GM21619 (cell line): ENCODE results near the gene ZSCAN18.
"Not testable (repeated sequence)": the region's sequence is repeated elsewhere in the genome, so short reads cannot be mapped to it uniquely, and the experiment has no call there.

Source experiments
- ATAC-seq: cut with Tn5 transposase; IDR thresholded peaks from one replicate; pipeline ENCODE4 v1.9.1; 2021; ENCODE audit not compliant: unreplicated experiment

ZSCAN18 gene, protein sequence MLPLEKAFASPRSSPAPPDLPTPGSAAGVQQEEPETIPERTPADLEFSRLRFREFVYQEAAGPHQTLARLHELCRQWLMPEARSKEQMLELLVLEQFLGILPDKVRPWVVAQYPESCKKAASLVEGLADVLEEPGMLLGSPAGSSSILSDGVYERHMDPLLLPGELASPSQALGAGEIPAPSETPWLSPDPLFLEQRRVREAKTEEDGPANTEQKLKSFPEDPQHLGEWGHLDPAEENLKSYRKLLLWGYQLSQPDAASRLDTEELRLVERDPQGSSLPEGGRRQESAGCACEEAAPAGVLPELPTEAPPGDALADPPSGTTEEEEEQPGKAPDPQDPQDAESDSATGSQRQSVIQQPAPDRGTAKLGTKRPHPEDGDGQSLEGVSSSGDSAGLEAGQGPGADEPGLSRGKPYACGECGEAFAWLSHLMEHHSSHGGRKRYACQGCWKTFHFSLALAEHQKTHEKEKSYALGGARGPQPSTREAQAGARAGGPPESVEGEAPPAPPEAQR

DNA sequence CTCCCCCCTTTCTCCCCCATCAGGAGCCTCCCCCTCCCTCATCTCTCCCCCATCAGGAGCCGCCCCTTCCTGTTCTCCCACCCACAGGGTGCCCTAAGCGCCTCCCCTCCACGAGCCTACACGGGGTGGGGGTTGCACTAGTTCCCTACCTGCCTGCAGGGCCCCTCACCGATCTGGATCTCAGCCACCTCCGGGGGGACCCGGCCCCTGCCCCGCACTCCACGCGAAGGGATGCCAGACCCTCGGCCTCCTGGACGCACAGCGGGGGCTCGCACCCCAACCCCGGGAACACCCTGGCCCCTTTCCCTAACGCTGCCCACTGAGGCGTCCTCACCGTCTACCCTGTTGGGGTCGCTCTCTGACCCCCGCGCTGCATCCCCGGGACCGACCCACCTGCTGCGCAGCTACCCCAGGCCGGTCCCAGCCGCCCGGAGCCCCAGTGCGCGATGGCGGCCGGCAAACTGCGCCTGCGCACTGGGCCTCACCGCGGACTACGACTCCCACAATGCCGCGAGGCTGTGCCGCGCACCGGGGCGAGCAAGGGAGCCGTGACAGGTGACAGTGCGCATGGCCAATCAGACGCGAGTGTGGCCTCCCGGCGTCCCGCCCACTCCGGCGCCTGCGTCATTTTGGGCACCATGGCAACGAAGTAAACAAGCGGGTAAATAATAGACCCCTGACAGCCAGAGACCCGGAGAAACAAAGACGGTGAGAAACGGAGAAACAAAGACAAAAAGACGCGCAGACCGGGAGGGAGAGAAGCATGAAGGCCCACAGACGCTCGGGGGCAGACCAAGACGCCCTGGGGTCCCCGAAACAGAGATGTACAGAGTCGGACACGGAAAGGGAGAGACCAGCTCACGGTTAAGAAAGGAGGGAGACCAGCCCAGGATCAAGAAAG is at the start of gene ZSCAN18:
ZSCAN18 (minus strand) TSS at position 451 of the 901 bp plus-strand sequence. CDS start 7,964 bp downstream, outside the sequence.
- no peak for ATAC-seq

DNA sequence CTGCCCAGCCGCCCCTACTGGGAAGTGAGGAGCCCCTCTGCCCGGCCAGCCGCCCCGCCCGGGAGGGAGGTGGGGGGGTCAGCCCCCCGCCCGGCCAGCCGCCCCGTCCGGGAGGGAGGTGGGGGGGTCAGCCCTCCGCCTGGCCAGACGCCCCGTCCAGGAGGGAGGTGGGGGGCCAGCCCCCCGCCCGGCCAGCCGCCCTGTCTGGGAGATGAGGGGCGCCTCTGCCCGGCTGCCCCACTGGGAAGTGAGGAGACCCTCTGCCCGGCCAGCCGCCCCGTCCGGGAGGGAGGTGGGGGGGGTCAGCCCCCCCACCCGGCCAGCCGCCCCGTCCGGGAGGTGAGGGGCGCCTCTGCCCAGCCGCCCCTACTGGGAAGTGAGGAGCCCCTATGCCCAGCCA is 49.4 kb upstream of the ZSCAN18 start:
- ATAC-seq: not testable (repeated sequence)

DNA sequence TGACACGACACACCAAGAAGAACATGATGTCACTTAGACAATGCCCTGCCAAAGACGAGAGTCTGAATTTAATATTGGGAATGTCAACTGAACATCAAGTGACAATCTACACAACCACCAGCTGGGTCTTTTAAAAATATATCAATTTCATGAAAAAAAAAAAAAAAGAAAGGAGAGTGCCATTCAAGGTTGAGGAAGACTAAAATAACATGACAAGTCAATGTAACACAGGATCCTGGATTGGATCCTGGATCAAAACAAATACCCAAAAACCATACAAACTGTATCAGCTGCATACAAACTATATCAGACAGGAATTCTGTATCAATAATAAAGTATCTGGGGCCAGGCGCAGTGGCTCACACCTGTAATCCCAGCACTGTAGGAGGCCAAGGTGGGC is 47.8 kb upstream of the ZSCAN18 start:
- ATAC-seq: no peak

DNA sequence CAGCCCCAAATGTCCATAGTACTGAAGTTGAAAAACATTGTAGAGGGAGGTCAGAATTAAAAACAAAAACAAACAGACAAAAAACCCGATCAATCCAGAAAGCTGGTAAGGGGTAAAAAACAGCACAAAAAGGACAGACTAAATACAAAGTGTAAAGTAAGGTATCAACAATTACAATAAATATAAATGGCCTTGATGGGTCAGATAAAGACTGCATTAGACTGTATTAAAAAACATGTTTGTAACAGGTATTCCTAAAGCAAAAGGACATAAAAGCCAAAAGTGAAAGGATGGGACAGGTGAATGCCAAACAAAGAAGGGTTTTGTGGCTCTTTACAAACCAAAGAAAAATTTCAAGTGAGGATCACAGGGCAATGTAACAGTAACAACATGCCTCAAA is 36.2 kb upstream of the ZSCAN18 start:
- no peak for ATAC-seq

DNA sequence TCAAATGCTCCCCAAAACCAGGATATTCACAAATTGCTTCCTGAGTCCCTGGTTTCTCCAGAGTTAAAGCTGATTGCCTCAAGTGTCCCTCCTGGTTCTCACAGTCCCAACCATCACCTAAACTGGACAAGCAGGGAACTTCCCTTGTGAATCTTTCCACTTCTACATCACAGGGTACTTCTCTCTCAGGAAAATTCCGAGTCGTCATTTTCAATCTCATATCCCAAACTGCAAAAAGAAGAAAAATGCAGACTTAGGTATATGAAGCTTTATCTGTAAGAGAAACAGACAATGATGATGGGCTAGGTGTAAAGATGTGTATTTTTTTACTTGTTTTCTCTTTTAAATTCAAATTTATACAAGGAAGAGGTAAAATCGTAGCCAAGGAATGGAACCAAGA is 31.3 kb upstream of the ZSCAN18 start:
- no peak for ATAC-seq

DNA sequence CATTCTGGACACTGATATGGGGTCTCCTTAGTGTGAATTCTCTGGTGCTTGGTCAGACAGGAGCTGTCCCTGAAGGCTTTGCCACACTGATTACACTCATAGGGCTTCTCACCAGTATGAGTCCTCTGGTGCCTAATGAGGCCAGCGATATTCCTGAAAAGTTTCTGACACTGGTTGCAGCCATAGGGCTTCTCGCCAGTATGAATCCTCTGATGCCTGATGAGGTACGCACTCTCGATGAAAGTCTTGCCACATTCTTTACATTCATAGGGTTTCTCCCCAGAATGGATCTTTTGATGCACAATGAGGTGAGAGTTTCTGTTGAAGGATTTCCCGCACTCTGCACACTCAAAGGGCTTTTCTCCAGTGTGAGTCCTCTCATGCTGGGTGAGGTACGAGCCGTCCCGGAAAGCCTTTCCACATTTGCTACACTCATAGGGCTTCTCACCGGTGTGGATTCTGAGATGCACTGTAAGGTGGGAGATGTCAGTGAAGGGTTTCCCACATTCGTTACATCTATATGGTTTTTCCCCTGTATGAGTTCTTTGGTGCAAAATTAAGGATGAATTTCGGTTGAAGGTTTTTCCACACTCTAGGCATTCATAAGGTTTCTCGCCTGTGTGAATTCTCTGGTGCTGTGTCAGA is 30.1 kb upstream of the ZSCAN18 start:
- ATAC-seq: no peak

DNA sequence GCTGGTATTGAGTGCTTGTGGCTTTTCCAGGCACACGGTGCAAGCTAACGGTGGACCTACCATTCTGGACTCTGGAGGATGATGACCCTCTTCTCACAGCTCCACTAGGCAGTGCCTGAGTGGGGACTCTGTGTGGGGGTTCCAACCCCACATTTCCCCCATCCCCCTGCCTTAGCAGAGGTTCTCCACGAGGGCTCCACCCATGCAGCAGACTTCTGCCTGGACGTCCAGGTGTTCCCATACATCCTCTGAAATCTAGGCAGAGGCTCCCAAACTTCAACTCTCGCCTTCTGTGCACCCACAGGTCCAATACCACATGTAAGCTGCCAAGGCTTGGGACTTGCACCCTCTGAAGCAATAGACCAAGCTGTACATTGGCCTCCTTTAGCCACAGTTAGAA is 25.3 kb upstream of the ZSCAN18 start:
- ATAC-seq: no peak

DNA sequence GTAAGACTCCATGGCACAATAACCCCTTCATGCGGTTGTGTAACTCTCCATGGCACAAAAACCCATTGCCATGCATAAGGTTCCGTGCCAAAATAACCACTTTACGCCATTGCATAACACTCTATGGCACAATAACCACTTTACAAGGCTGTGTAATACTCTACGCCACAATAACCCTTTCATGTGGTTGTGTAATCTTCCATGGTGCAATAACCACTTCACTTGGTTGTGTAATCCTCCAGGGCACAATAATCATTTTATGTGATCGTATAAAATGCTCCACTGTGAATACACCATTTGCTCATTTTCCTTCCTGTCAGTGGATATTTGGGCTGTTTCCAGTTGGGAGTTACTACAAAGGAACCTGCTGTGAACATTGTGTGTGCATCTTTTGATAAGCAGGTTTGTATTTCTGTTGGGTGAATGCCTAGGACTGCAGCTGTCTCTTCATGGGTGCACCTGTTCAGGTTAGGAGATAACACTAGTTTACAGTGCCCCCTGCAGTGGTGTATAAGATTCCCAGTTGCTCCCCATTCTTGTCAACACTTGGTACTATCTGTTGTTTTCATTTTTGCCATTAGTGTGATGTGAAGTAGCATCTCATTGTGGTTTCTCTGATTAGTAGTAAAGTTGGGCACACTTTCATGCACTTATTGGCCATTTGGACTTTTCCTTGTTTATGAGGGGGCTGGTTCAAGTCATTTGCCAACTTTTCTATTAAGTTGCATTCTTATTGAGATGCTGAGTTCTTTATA is 21.1 kb upstream of the ZSCAN18 start:
- ATAC-seq: no peak

DNA sequence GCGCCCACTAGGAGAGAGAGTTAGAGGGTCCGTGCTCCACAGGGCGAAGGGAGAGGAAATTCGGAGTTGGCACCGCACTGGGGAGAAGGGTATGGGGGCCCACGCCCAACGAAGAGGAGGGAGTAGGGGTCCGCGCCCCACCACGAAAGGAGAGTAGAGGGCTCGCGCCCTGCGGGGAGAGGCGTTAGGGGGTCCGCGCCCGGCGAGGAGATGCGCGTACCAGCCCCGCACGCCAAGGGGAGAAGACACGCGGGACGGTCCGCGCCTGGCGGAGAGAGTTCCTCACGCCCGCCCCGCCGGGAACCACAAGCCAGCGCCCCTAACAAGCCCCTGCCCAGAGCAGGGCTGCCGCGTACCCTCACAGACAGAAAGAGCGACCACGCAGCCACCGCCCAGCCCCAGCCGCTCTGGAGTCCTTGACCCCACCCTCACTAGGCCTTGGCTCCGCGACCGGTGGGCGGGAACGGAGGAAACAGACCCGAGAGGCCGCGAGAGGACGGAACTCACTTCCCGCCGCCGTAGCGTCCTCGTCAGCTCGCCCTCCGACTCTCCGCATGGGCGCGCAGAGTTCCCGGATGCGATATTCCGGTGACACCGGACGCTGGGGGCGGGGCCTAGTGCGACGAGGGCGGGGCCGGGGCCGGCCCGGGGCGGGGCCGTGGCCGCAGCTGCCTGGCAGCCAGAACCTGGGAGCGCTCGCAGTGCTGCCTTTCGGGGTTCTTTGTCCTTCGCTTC is 20.0 kb upstream of the ZSCAN18 start:
- ATAC-seq: no peak

DNA sequence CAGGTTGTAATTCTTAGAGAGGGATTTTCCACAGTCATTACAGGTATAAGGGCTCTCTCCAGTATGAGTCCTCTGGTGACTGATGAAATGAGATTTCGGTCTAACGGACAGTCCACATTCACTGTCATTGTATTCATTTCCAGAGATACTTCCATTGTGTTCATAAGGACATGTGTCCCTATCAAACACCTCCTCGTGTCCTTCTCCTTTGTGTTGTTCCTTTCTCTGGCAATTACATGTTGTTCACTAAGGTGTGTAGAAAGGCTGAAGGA is 10.5 kb upstream of the ZSCAN18 start:
- no peak for ATAC-seq

DNA sequence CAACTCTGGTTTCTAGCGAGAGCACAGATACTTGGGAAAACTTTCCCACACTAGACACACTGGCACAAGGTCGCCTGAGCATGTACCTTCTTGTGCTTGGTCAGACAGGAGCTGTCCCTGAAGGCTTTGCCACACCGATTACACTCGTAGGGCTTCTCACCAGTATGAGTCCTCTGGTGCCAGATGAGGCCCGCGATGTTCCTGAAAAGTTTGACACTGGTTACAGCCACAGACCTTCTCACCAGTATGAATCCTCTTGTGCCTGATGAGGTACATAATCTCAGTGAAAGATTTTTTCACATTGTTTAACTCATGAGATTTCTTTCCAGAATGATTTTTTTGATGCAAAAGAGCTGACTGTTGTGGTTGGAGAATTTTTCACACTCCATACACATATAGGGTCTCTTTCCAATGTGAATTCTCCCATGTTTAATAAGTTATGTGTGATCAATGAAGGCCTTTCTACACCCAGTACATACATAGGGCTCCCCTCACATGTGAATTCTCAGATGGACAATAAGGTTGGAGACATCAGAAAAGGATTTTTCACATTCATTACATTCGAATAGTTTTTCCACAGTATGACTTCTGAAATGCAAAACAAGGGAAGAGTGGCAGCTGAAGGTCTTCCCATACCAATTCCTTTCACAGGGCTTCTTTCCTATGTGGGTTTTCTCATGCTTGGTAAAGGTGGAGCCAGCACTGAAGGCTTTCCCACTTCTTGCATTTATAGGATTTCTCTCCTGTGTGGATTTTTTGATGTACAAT is 9.9 kb upstream of the ZSCAN18 start:
- ATAC-seq: no peak

DNA sequence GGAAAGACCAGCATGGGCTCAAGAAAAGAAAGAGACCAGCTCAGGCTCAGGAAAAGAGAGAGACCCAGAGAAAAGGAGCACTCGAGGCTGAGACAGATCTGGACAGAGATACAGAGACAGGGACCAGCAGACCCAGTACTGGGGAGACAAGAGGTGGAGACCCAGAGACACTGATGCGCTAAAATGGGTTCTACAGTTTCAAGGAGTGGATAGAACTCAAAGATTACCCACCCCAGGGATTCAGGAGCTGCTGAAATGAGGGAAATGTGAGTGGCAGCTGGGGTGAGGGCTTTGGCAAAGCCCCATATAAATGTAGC is 609 bp upstream of the ZSCAN18 start:
- ATAC-seq: no peak

DNA sequence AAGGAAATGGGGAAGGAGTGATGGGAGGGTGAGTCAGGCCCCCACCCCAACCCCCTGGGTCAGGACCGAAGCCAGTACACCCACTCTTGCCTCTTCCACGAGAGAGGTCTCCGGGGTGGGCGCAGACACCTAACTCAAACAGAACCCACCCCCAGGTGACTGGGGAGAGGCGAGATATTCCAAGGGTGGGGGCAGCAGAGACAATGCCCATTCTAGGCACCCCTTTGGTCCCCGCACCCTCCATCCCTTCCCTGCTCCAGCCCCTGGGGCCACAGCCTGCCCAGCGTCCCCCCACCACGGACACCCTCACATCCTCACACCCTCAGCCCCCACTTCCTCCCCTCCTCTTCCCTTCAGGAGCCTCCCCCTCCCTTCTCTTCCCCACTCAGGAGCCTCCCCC is 682 bp downstream of the ZSCAN18 start:
- no peak for ATAC-seq

DNA sequence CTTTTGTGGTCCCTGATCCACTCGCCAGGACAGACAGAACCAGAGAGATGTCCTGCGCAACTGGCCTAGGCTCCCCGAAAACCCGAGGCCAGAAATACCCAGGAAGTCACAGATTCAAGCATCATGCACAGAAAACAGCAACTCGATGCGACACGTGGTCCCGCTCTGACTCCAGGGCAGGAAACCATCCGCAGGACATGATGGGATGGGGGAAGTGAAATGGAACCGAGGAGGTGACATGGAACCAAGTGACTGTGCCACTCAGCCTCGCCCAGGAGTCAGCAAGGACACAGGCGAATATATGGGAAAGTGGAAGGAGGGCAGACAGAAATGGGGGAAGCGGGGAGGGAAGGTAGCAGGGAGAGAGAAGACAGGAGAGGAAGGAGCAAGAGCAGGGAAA is 1.1 kb downstream of the ZSCAN18 start:
- ATAC-seq: no peak

DNA sequence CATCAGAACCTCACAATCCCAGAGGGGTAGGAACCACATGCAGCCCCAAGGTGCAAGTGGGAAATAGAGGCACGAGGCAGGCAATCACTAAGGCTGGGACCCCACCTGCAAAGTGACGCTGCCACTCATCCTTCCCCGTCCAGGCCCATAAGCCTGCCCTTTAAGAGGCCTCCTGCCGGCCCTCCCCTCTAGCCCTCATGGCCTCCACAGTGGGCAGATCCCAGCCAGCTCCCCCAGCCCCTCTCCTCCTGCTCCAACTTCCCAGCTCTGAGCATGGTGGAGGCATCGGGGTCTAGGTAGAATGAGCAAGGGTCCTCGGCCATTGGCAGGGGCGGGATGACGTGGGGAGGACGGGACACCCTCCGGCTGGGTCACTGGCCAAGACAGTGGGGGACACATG is 2.7 kb downstream of the ZSCAN18 start:
- no peak for ATAC-seq

DNA sequence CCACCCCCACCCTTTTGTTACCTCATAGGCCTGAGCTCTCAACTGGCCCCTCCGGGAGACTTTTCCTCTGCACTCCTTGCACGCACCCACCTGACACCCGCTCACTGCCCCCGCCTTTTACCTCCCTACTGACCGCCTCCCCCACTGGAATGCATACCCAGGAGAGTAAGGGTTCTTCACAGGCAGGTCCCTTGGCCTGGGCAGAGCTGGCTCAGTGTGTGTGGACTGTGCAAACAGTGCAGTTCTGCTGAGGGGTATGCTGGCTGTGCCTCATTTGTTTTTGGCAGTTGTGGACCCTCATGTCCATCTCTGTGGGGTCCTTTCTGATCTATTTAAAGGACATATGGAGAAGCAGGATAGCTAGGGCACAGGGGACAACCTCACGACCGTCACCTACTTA is 5.0 kb downstream of the ZSCAN18 start:
- ATAC-seq: no peak

DNA sequence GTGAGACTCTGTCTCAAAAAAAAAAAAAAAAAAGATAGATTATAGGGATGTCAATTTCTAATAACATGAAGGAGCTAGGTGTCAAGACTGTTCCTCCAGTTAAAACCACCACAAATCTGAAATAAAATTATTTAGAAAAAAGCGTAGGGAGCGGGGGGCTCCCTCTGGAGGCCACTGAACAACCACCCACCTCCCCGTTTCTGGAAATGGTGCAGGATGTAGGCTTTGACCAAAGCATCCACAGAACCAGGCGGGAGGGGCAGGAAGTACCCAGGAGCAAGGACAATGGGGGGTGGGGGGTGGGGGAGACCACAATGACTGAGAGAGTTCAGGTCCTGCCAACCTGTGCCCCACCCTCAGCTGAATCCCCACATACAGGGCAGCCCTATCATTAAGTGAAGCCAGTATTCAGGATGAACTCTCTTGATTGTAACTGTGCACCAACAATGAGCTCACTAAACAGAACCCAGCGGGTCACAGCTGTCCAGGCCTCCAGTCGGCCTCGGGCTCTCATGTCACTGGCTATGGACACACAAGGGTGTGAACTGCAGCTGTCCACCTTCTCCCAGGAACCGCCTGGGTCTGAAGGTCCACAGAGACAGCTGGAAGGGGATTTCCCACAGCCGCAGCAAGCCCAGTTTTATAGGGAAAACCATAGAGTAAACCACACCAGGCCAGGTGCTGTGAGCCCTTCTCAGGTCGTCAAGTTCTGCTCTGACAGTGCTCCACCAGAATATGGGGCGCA is 6.6 kb downstream of the ZSCAN18 start:
- ATAC-seq: no peak

DNA sequence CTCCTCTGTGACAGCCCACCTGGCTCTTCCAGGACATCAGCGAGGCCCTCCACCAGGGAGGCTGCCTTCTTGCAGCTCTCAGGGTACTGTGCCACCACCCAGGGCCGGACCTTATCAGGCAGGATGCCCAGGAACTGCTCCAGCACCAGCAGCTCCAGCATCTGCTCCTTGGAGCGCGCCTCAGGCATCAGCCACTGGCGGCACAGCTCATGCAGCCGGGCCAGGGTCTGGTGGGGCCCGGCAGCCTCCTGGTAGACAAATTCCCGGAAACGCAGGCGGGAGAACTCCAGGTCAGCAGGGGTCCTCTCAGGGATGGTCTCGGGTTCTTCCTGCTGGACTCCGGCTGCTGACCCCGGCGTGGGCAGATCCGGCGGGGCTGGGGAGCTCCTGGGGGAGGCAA is 8.2 kb downstream of the ZSCAN18 start:
- ATAC-seq: no peak

DNA sequence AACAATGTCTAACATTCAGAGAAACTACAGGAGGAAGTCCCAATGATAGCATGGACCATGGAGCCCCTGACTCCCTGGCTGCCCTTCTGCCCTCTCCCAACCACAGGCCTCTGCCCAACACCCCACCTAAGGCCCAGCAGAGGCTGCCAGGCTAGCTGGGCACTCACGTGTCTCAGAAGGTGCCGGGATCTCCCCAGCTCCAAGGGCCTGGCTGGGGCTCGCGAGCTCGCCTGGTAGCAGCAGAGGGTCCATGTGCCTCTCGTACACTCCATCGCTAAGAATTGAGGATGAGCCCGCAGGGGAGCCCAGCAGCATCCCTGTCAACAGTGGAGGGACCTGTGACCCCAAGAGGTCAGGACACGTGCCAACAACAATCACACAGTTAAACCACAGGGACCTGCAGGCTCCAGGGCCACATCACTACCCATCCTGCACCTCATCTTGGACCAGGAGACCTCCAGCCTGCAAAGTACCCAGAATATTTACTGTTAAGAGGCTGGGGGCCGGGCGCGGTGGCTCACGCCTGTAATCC is 9.4 kb downstream of the ZSCAN18 start:
- ATAC-seq: no peak
